HL-60 (cell line): Measurements from ENCODE around the gene KCNV2.

Experiments
- DNase-seq, 2 experiments: peaks; one replicate each; pipeline ENCODE4 v3.0.0-alpha.2; 2010 to 2020; ENCODE audit warnings: low read depth in 1 of 2, low spot score in 1 of 2
- H3K27ac ChIP-seq: fragments of 250-450 bp; sonication (Bioruptor Pico); replicated peaks from 2 replicates; pipeline ENCODE4 v1.5.1; 2020; ENCODE audit warnings: mild to moderate bottlenecking, moderate library complexity
- H3K27me3 ChIP-seq: fragments of 250-450 bp; sonication (Bioruptor Pico); 2 replicates; pipeline ENCODE4 v1.5.1; 2021; ENCODE audit warnings: mild to moderate bottlenecking, moderate library complexity; ENCODE audit not compliant: insufficient read depth, poor library complexity, severe bottlenecking
- H3K4me3 ChIP-seq: replicated peaks from 2 replicates; pipeline ENCODE4 v1.5.1; 2011; ENCODE audit warnings: mild to moderate bottlenecking, control low read depth, low read length; ENCODE audit not compliant: insufficient read depth
- SPI1 ChIP-seq: IDR thresholded peaks from 2 replicates; pipeline ENCODE4 v1.6.1; 2012; ENCODE audit warnings: low read depth, mild to moderate bottlenecking, borderline replicate concordance
- TF ChIP-seq, protein P1 (sequence below): IDR thresholded peaks from 2 replicates; pipeline ENCODE4 v1.6.1; 2012; ENCODE audit warnings: low read depth; ENCODE audit not compliant: insufficient replicate concordance

Gene KCNV2

DNA sequence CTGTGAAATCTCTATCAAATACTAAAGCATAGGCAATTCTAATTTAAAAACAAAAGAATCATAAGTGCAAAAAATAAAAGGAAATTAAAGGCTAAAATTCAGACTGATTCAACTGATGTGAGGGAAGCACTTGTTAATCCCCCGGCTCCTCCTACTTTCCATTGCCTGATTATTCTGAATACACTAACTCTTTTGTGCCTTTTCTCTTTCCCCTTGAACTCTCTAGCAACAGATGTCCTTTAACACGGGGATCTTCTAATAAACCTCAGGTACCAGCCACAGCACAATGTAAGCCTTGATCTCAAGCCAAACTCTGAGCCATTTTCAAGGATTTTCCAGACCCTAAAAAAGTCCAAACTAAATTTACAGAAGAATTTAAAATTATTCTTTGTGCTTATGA, 61.5 kb downstream of the KCNV2 start:
- no peak for TF ChIP-seq SPI1
- TF ChIP-seq, protein P1, sequence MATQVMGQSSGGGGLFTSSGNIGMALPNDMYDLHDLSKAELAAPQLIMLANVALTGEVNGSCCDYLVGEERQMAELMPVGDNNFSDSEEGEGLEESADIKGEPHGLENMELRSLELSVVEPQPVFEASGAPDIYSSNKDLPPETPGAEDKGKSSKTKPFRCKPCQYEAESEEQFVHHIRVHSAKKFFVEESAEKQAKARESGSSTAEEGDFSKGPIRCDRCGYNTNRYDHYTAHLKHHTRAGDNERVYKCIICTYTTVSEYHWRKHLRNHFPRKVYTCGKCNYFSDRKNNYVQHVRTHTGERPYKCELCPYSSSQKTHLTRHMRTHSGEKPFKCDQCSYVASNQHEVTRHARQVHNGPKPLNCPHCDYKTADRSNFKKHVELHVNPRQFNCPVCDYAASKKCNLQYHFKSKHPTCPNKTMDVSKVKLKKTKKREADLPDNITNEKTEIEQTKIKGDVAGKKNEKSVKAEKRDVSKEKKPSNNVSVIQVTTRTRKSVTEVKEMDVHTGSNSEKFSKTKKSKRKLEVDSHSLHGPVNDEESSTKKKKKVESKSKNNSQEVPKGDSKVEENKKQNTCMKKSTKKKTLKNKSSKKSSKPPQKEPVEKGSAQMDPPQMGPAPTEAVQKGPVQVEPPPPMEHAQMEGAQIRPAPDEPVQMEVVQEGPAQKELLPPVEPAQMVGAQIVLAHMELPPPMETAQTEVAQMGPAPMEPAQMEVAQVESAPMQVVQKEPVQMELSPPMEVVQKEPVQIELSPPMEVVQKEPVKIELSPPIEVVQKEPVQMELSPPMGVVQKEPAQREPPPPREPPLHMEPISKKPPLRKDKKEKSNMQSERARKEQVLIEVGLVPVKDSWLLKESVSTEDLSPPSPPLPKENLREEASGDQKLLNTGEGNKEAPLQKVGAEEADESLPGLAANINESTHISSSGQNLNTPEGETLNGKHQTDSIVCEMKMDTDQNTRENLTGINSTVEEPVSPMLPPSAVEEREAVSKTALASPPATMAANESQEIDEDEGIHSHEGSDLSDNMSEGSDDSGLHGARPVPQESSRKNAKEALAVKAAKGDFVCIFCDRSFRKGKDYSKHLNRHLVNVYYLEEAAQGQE = no peak
- Histone ChIP-seq H3K27ac (no peak overlapping the region), H3K4me3 (no peak overlapping the region), H3K27me3 (no peaks in the 10 kb centered on the region)
- DNase-seq = no peak
